GM19023 (cell line): ENCODE results near the gene GTF2F2.
"Not testable (repeated sequence)": the region's sequence is repeated elsewhere in the genome, so short reads cannot be mapped to it uniquely, and the experiment has no call there.

ENCODE experiments used
- ATAC-seq: cut with Tn5 transposase; IDR thresholded peaks from one replicate; pipeline ENCODE4 v1.9.1; 2021; ENCODE audit warnings: mild to moderate bottlenecking, moderate library complexity; ENCODE audit not compliant: unreplicated experiment

Gene GTF2F2

DNA sequence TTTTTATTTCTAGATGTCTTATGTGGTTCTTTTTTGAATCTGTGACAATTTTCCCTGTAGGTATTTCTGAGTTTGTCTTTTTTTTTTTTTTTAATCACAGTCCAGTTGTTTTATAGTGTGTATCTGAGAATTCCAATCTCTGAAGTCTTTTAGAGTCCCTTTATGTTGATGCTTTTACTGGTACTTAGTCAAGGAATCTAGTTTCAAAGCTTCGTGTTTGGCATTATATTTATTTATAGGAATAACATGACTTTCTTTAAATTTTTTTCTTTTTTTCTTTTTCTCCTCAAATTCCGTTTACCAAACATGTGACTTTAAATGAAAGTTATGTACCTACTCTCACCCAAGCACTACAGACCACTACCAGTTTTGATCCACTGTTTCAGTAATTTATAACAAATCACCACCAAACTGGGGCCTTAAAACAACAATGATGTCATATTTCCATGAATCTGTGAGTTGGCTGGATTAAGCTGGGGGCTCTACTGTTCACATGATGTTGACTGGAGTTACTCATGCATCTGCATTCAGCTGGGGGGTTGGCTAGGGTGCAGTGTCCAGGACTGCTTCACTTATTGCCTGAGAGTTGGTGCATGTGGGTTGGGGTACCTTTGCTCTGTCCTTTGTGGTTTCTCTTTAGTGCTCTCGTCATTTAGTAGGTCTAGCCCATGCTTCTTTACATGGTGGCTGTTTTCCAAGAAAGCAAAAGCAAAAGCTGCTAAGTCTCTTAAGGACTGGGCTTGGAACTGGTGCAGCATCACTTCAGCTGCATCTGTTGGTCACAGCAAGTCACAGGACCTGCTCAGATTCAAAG is 58.2 kb downstream of the GTF2F2 start:
- ATAC-seq = no peak

DNA sequence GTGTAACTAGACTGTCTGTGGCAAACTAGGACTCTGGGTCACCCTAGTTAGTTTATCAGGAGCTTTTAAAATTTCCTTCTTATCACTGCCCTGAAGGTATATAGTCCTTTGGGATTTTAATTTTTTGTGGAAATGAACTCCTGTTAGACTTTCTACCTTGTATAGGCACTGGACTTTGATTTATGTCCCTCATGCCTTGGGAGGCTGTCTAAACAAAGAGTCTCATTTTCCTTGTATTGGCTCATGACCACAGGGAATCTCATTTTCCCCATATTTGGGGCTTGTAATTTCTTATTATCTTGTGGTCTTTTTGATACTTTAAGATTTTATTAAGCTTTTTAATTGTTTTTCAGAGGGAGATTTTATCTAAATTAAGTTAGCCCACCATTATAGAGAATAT is 59.1 kb downstream of the GTF2F2 start:
- ATAC-seq = no peak

- ATAC-seq = no peak
Observed at GRCh38 chr13:45180303-45180702, 60.0 kb downstream of the GTF2F2 start.

- no peak for ATAC-seq
Observed at GRCh38 chr13:45180713-45181601, 60.6 kb downstream of the GTF2F2 start.

- no peak for ATAC-seq
Observed at GRCh38 chr13:45184693-45185092, 64.4 kb downstream of the GTF2F2 start.

DNA sequence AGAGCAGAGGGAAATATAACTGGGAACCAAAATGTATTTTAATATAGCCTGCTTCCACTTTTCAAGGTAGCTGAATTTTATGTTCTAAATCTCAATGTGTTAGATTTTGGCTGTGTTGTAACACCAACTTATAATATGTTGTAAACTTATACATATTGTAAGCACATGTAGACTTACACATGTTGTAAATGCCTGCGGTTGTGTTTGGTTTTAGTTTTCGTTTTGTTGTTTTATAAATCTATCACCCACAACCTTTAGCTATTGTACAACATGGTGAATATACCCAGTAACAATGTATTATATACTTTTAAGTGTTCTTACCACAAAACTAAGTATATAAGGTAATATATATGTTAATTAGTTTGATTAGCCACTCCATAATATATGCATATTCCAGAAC is 65.0 kb downstream of the GTF2F2 start:
- ATAC-seq = no peak

GRCh38 chr13:45189077-45189476 is 68.8 kb downstream of the GTF2F2 start:
- not testable (repeated sequence) for ATAC-seq

DNA sequence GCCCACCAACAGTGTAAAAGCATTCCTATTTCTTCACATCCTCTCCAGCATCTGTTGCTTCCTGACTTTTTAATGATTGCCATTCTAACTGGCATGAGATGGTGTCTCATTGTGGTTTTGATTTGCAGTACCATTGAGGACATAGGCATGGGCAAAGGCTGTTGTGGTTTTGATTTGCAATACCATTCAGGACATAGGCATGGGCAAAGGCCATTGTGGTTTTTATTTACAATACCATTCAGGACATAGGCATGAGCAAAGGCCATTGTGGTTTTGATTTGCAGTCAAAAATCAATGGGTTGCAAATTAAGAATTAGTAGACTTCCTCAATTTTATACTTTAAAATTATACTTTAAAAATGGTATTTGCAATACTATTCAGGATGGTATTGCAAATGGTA is 69.2 kb downstream of the GTF2F2 start:
- not testable (repeated sequence) for ATAC-seq

DNA sequence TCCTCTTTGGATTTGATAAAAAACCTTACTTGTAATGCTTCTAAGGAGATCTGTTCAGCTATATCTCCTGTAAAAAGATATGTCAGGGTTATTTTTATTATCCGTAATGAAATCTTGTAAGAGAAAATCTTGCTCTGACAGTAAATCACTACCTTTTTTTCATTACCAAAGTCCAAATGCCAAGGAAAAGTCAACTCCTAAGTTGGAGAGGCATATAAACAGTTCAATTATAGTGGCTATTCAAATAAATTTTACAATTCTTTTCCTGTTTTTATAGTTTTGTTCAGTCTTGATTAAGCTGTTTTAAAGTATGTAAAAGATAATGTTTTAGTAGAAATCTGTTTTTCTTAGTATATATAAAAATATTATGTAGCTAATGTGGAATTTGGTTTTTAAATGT is 71.6 kb downstream of the GTF2F2 start:
- no peak for ATAC-seq

- no peak for ATAC-seq
Observed at GRCh38 chr13:45194081-45194939, 74.0 kb downstream of the GTF2F2 start.

DNA sequence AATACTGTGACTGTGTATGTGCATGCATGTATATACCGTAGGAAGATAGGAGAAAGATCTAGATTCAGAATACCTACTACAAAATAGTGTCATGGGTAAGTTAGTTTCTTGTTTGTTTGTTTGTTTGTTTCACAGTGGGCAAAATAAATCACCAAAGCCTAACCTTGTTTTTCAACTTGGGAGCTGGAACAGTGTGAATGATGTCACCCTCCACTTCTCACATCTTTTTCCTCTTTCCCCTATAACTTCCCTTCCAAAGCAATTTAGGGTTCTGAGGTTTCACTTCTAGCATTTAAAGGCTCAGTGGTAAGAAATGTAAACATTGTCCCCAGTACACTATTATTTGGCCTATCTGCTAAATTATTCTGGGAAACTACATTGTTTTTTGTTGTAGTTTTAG is 75.1 kb downstream of the GTF2F2 start:
- no peak for ATAC-seq

GRCh38 chr13:45196096-45196495 is 75.8 kb downstream of the GTF2F2 start:
- no peak for ATAC-seq

DNA sequence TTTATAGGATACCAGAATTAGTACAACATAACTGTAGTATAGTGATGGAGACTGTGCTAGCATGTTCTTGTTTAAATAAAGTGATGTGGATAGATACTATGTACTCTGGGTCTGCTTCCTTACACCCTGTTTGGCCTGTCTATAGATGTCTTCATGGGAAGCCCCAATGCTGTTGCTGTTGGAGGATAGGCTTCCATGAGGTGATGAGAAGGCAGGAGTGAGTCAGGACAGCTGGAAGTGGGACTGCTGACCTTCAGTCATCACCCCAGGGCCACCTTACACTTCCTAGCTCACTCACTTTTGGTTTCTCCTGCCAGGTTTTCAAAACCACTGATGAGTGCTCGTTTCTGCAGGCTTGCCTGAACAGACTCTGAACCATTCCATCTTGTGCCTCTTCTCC is 76.3 kb downstream of the GTF2F2 start:
- ATAC-seq = no peak

DNA sequence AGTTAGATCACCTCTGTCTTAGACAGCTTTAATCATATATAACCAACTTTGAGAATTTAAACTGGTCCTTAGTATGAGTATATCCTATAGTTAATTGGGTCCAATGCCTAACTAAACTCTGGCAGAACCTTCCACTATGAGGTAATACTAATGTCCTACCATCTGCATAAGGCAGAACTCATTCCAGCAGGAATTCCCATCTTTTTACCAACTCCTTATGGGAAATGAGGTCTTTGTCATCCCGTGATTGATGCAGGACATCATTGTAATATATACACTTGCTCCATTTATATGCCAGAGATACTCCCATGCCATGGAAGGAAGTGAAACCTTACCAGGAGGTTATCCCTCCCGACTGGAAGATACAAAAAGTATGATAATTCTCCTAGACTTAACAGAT is 77.7 kb downstream of the GTF2F2 start:
- ATAC-seq = no peak

DNA sequence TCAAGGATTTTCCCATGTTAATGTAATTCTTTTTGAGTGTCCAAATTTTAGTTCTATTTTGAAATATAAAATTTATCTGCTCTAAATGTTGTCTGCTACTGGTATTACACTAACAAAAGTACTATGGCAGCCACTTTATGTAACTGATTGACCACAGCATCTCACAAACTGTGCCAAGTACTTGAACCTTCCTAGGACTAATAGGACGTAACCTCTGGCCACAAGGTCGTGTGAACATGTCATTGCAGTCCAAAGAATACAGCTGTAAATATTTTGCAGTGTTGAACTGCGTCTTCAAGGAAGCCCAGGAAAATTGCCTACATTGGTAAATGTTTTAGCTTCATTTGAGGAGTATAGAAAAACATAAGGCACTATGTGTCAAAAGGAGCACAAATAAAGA is 78.6 kb downstream of the GTF2F2 start:
- no peak for ATAC-seq

- no peak for ATAC-seq
Observed at GRCh38 chr13:45199711-45200110, 79.4 kb downstream of the GTF2F2 start.

- ATAC-seq = no peak
Observed at GRCh38 chr13:45200701-45201232, 80.5 kb downstream of the GTF2F2 start, which contains the start of gene KCTD4. KCTD4 (minus strand) TSS chr13:45201045; CDS start chr13:45194567, 6,478 bp downstream.

GRCh38 chr13:45205124-45205523 is 84.8 kb downstream of the GTF2F2 start:
- no peak for ATAC-seq

- ATAC-seq = peak; percentile 64
Observed at GRCh38 chr13:45206340-45206739, 86.0 kb downstream of the GTF2F2 start.

GRCh38 chr13:45207319-45207718 is 87.0 kb downstream of the GTF2F2 start:
- no peak for ATAC-seq

DNA sequence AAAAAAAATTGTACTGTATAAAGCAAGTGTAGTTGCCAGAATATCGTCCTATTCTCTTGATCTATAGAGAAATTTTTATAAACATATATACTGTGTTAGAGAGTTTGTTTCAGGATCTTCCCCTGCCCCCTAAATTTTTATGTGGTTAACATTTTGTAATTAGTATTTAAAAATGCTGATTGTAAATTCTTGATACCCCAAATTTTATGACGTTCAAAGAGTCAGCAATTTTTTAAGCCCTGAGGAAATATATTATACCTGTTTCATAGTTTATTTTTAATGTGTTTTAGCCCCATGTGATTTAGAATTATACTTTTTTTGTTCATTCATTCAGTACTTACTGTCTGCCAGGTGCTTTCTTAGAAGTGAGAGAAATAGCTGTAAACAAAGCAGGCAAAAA is 87.8 kb downstream of the GTF2F2 start:
- no peak for ATAC-seq
